ENCODE results near the gene FAM149A. TPM values are rescaled to one million over a fixed set of nuclear protein-coding genes. Genes with fewer than 3 reads are reported as not detected.

Gene FAM149A
- polyA plus RNA-seq, 1 donor from 2014 or later: 9.1 TPM

GRCh38 chr4:186108391-186108790 lies 3.9 kb downstream of the FAM149A start:
- no peak overlapping the region for H3K4me3 ChIP-seq (ENCODE audit: low read length)
- no peaks in the 10 kb centered on the region for H3K36me3 ChIP-seq (ENCODE audit: insufficient read depth, low read length)
- no peak for TF ChIP-seq TAF1 (IDR thresholded peaks at IDR 0.05; ENCODE audit: low read depth)
- no peak for TF ChIP-seq SMC3 (conservative IDR thresholded peaks at IDR 0.05; ENCODE audit: poor library complexity)
- TF ChIP-seq MXI1 (conservative IDR thresholded peaks at IDR 0.05; ENCODE audit: poor library complexity, severe bottlenecking): no peak
- TF ChIP-seq CTCF (IDR thresholded peaks at IDR 0.05; ENCODE audit: poor library complexity, severe bottlenecking): no peak
- TF ChIP-seq RAD21 (conservative IDR thresholded peaks at IDR 0.05): no peak
- no peak for TF ChIP-seq EZH2 (IDR thresholded peaks at IDR 0.05; ENCODE audit: borderline replicate concordance, insufficient read depth, low read length, poor library complexity, severe bottlenecking)
- TF ChIP-seq POLR2AphosphoS5 (IDR thresholded peaks at IDR 0.05): no peak
- no peak for TF ChIP-seq EP300 (conservative IDR thresholded peaks at IDR 0.05; ENCODE audit: poor library complexity, severe bottlenecking)
- TF ChIP-seq REST (IDR thresholded peaks at IDR 0.05; ENCODE audit: borderline replicate concordance): no peak
- no peak overlapping the region for H2AFZ ChIP-seq (ENCODE audit: low read depth, low read length)
- H3K27me3 ChIP-seq (ENCODE audit: insufficient read depth, low read depth, low read length): peaks cover 32% of the 10 kb centered on the region
- H3K9me3 ChIP-seq (ENCODE audit: low read length): no peaks in the 10 kb centered on the region
- no peaks in the 10 kb centered on the region for H3F3A ChIP-seq (ENCODE audit: insufficient read depth, low read length, poor library complexity, severe bottlenecking)
- no peak overlapping the region for H3K4me2 ChIP-seq (ENCODE audit: low read length)
- no peak overlapping the region for H3K27ac ChIP-seq (ENCODE audit: low read length)
- H3K9ac ChIP-seq (ENCODE audit: low read length): no peak overlapping the region
- H3K79me2 ChIP-seq (replicated peaks; ENCODE audit: insufficient read depth, low read length): no peaks in the 10 kb centered on the region
- no peaks in the 10 kb centered on the region for H3K9me2 ChIP-seq (ENCODE audit: insufficient read depth, low read length)
- H4K20me1 ChIP-seq (ENCODE audit: insufficient read depth): no peaks in the 10 kb centered on the region

GRCh38 chr4:186109245-186109644 lies 4.7 kb downstream of the FAM149A start:
- TF ChIP-seq SMC3 (conservative IDR thresholded peaks at IDR 0.05; ENCODE audit: poor library complexity) (no peak), EZH2 (IDR thresholded peaks at IDR 0.05; ENCODE audit: borderline replicate concordance, insufficient read depth, low read length, poor library complexity, severe bottlenecking) (no peak), RAD21 (conservative IDR thresholded peaks at IDR 0.05) (no peak), EP300 (conservative IDR thresholded peaks at IDR 0.05; ENCODE audit: poor library complexity, severe bottlenecking) (peak; percentile 40), REST (IDR thresholded peaks at IDR 0.05; ENCODE audit: borderline replicate concordance) (no peak), MXI1 (conservative IDR thresholded peaks at IDR 0.05; ENCODE audit: poor library complexity, severe bottlenecking) (no peak), CTCF (IDR thresholded peaks at IDR 0.05; ENCODE audit: poor library complexity, severe bottlenecking) (no peak), TAF1 (IDR thresholded peaks at IDR 0.05; ENCODE audit: low read depth) (no peak), POLR2AphosphoS5 (IDR thresholded peaks at IDR 0.05) (peak; percentile 50)
- Histone ChIP-seq H3K79me2 (replicated peaks; ENCODE audit: insufficient read depth, low read length) (no peaks in the 10 kb centered on the region), H3F3A (ENCODE audit: insufficient read depth, low read length, poor library complexity, severe bottlenecking) (no peaks in the 10 kb centered on the region), H2AFZ (ENCODE audit: low read depth, low read length) (no peak overlapping the region), H3K4me2 (ENCODE audit: low read length) (no peak overlapping the region), H3K9me2 (ENCODE audit: insufficient read depth, low read length) (no peaks in the 10 kb centered on the region), H3K36me3 (ENCODE audit: insufficient read depth, low read length) (no peaks in the 10 kb centered on the region), H3K9ac (ENCODE audit: low read length) (no peak overlapping the region), H3K4me3 (ENCODE audit: low read length) (no peak overlapping the region), H3K27me3 (ENCODE audit: insufficient read depth, low read depth, low read length) (peaks cover 24% of the 10 kb centered on the region), H3K27ac (ENCODE audit: low read length) (no peak overlapping the region), H4K20me1 (ENCODE audit: insufficient read depth) (no peaks in the 10 kb centered on the region), H3K9me3 (ENCODE audit: low read length) (no peaks in the 10 kb centered on the region)
